Immature natural killer cell (primary cell): ENCODE measurements around the gene CELSR1. TPM values are rescaled to one million over a fixed set of nuclear protein-coding genes. Genes with fewer than 3 reads are reported as not detected.
"Not testable (repeated sequence)": the region's sequence is repeated elsewhere in the genome, so short reads cannot be mapped to it uniquely, and the experiment has no call there.

Source experiments
- DNase-seq, 3 donors: peaks; one replicate each; pipeline ENCODE4 v3.0.0; 2022; ENCODE audit warnings: mixed read lengths in 1 of 3
- H3K27ac Mint-ChIP-seq, 6 donors: one replicate each; pipeline ENCODE4 v1.8.0; 2020; ENCODE audit warnings: mixed read lengths in 6 of 6, mild to moderate bottlenecking in 5 of 6, inconsistent platforms in 4 of 6, moderate library complexity in 3 of 6
- H3K27me3 Mint-ChIP-seq, 3 donors: one replicate each; pipeline ENCODE4 v1.8.0; 2020 to 2021; ENCODE audit warnings: low read depth in 3 of 3, mild to moderate bottlenecking in 3 of 3, mixed read lengths in 3 of 3, moderate library complexity in 3 of 3, inconsistent platforms in 1 of 3
- H3K36me3 Mint-ChIP-seq, 3 donors: one replicate each; pipeline ENCODE4 v1.8.0; 2020; ENCODE audit warnings: mixed read lengths in 3 of 3, inconsistent platforms in 2 of 3, mild to moderate bottlenecking in 2 of 3
- H3K4me1 Mint-ChIP-seq, 2 donors: one replicate each; pipeline ENCODE4 v1.8.0; 2020; ENCODE audit warnings: inconsistent platforms in 2 of 2, mild to moderate bottlenecking in 2 of 2, mixed read lengths in 2 of 2, moderate library complexity in 1 of 2
- H3K4me3 Mint-ChIP-seq, 5 donors: one replicate each; pipeline ENCODE4 v1.8.0; 2020; ENCODE audit warnings: mild to moderate bottlenecking in 5 of 5, mixed read lengths in 5 of 5, inconsistent platforms in 3 of 5, moderate library complexity in 3 of 5
- H3K9me3 Mint-ChIP-seq, 6 donors: one replicate each; pipeline ENCODE4 v1.8.0; 2020; ENCODE audit warnings: mild to moderate bottlenecking in 6 of 6, mixed read lengths in 6 of 6, inconsistent platforms in 4 of 6, moderate library complexity in 3 of 6
- polyA plus RNA-seq, 3 donors: library from polyadenylated mRNA; unstranded; fragments of 300-500 nt; fragmentation: Illumina TruSeq; gene quantifications; one replicate each; pipeline ENCODE4 v1.2.3, GENCODE V29; 2021

CELSR1 gene
- polyA plus RNA-seq, 3 donors from 2014 or later, result 0.24 to 1.6 (median 1.2) TPM

GRCh38 chr22:46409631-46410210, 127.7 kb downstream of the CELSR1 start:
- Mint-ChIP-seq H3K4me1 (peaks cover 0 to 4% of the 10 kb centered on the region in 2 donors), H3K4me3 (no peak overlapping the region), H3K27ac (no peak overlapping the region)

GRCh38 chr22:46408568-46409506, 128.6 kb downstream of the CELSR1 start:
- peaks cover 8 to 13% of the 10 kb centered on the region in 2 donors for H3K4me1 Mint-ChIP-seq
- H3K27me3 Mint-ChIP-seq, result peaks cover 4 to 19% (median 17%) of the 10 kb centered on the region in 3 donors
- no peak overlapping the region for H3K4me3 Mint-ChIP-seq
- H3K27ac Mint-ChIP-seq, result no peak overlapping the region
- no peak for DNase-seq
- no peaks in the 10 kb centered on the region for H3K36me3 Mint-ChIP-seq
- H3K9me3 Mint-ChIP-seq, result peaks cover 0 to 1% (median 0%) of the 10 kb centered on the region in 6 donors

More at GRCh38 chr22:46409631-46410210, 127.7 kb downstream of the CELSR1 start:
- DNase-seq, result no peak
- peaks cover 2 to 17% (median 16%) of the 10 kb centered on the region in 3 donors for H3K27me3 Mint-ChIP-seq
- no peaks in the 10 kb centered on the region for H3K36me3 Mint-ChIP-seq
- H3K9me3 Mint-ChIP-seq, result peaks cover 0 to 1% (median 0%) of the 10 kb centered on the region in 6 donors

- Mint-ChIP-seq H3K27ac (peak overlapping the region in 1 of 6 donors; percentile 49), H3K27me3 (peaks cover 11 to 23% (median 20%) of the 10 kb centered on the region in 3 donors), H3K4me1 (peaks cover 19 to 24% of the 10 kb centered on the region in 2 donors), H3K36me3 (no peaks in the 10 kb centered on the region), H3K9me3 (no peaks in the 10 kb centered on the region), H3K4me3 (peak overlapping the region in 1 of 5 donors; percentile 33)
- no peak for DNase-seq
Measured at GRCh38 chr22:46407748-46408147, 129.7 kb downstream of the CELSR1 start.

- Mint-ChIP-seq H3K4me3 (no peak overlapping the region), H3K9me3 (no peaks in the 10 kb centered on the region), H3K27me3 (peaks cover 15 to 25% (median 20%) of the 10 kb centered on the region in 3 donors), H3K36me3 (no peaks in the 10 kb centered on the region), H3K27ac (no peak overlapping the region), H3K4me1 (peaks cover 27 to 33% of the 10 kb centered on the region in 2 donors)
- no peak for DNase-seq
Measured at GRCh38 chr22:46406791-46407190, 130.6 kb downstream of the CELSR1 start.

- H3K9me3 Mint-ChIP-seq, result no peaks in the 10 kb centered on the region
- no peaks in the 10 kb centered on the region for H3K36me3 Mint-ChIP-seq
- peaks cover 15 to 28% (median 16%) of the 10 kb centered on the region in 3 donors for H3K27me3 Mint-ChIP-seq
- no peak for DNase-seq
- H3K4me3 Mint-ChIP-seq, result no peak overlapping the region
- H3K4me1 Mint-ChIP-seq, result peaks cover 31 to 35% of the 10 kb centered on the region in 2 donors
- H3K27ac Mint-ChIP-seq, result no peak overlapping the region
Measured at GRCh38 chr22:46406349-46406748, 131.1 kb downstream of the CELSR1 start.

- H3K27me3 Mint-ChIP-seq, result peaks cover 15 to 30% (median 16%) of the 10 kb centered on the region in 3 donors
- no peak overlapping the region for H3K4me3 Mint-ChIP-seq
- H3K4me1 Mint-ChIP-seq, result peaks cover 35 to 36% of the 10 kb centered on the region in 2 donors
- no peak for DNase-seq
- H3K36me3 Mint-ChIP-seq, result no peaks in the 10 kb centered on the region
- no peaks in the 10 kb centered on the region for H3K9me3 Mint-ChIP-seq
- no peak overlapping the region for H3K27ac Mint-ChIP-seq
Measured at GRCh38 chr22:46405901-46406300, 131.5 kb downstream of the CELSR1 start.

GRCh38 chr22:46403880-46404279, 133.5 kb downstream of the CELSR1 start:
- Mint-ChIP-seq H3K27ac (peak overlapping the region in 5 of 6 donors; percentile 57 to 86 (median 66)), H3K4me1 (peaks cover 36 to 39% of the 10 kb centered on the region in 2 donors), H3K4me3 (peak overlapping the region; percentile 63 to 76 (median 67)), H3K27me3 (peaks cover 14 to 26% (median 15%) of the 10 kb centered on the region in 3 donors)
- H3K36me3 Mint-ChIP-seq, H3K9me3 Mint-ChIP-seq: not testable (repeated sequence)
- DNase-seq, result peak; percentile 58 to 71 (median 70)

- H3K9me3 Mint-ChIP-seq, result peaks cover 0 to 2% (median 0%) of the 10 kb centered on the region in 6 donors
- H3K27me3 Mint-ChIP-seq, result peaks cover 14 to 27% (median 17%) of the 10 kb centered on the region in 3 donors
- peak; percentile 59 to 68 (median 63) for DNase-seq
- H3K4me1 Mint-ChIP-seq, result peaks cover 36 to 39% of the 10 kb centered on the region in 2 donors
- peak overlapping the region; percentile 48 to 77 (median 71) for H3K27ac Mint-ChIP-seq
- peak overlapping the region; percentile 47 to 77 (median 67) for H3K4me3 Mint-ChIP-seq
- H3K36me3 Mint-ChIP-seq, result no peaks in the 10 kb centered on the region
Measured at GRCh38 chr22:46402505-46402904, 134.9 kb downstream of the CELSR1 start.

GRCh38 chr22:46401370-46401769, 136.1 kb downstream of the CELSR1 start:
- DNase-seq, result no peak
- Mint-ChIP-seq H3K9me3 (peaks cover 0 to 2% (median 0%) of the 10 kb centered on the region in 6 donors), H3K4me1 (peaks cover 36 to 39% of the 10 kb centered on the region in 2 donors), H3K27me3 (peaks cover 14 to 22% (median 20%) of the 10 kb centered on the region in 3 donors), H3K36me3 (no peaks in the 10 kb centered on the region), H3K27ac (no peak overlapping the region), H3K4me3 (peak overlapping the region in 2 of 5 donors; percentile 17 to 18)

- H3K9me3 Mint-ChIP-seq, result peaks cover 0 to 2% (median 0%) of the 10 kb centered on the region in 6 donors
- H3K27ac Mint-ChIP-seq, result no peak overlapping the region
- no peaks in the 10 kb centered on the region for H3K36me3 Mint-ChIP-seq
- DNase-seq, result peak in 1 of 3 donors; percentile 18
- H3K4me3 Mint-ChIP-seq, result no peak overlapping the region
- peaks cover 14 to 25% (median 20%) of the 10 kb centered on the region in 3 donors for H3K27me3 Mint-ChIP-seq
- peaks cover 32 to 34% of the 10 kb centered on the region in 2 donors for H3K4me1 Mint-ChIP-seq
Measured at GRCh38 chr22:46399251-46400024, 138.0 kb downstream of the CELSR1 start.

GRCh38 chr22:46397951-46398350, 139.5 kb downstream of the CELSR1 start:
- DNase-seq, result no peak
- peaks cover 0 to 2% (median 0%) of the 10 kb centered on the region in 6 donors for H3K9me3 Mint-ChIP-seq
- H3K4me3 Mint-ChIP-seq, result no peak overlapping the region
- H3K36me3 Mint-ChIP-seq, result peaks cover 0 to 5% (median 0%) of the 10 kb centered on the region in 3 donors
- peaks cover 19 to 24% of the 10 kb centered on the region in 2 donors for H3K4me1 Mint-ChIP-seq
- no peak overlapping the region for H3K27ac Mint-ChIP-seq
- peaks cover 9 to 18% (median 11%) of the 10 kb centered on the region in 3 donors for H3K27me3 Mint-ChIP-seq

- Mint-ChIP-seq H3K4me3 (no peak overlapping the region), H3K9me3 (peaks cover 0 to 2% (median 0%) of the 10 kb centered on the region in 6 donors), H3K27ac (no peak overlapping the region), H3K27me3 (peaks cover 6 to 14% (median 7%) of the 10 kb centered on the region in 3 donors), H3K4me1 (peaks cover 15 to 20% of the 10 kb centered on the region in 2 donors), H3K36me3 (peaks cover 0 to 5% (median 0%) of the 10 kb centered on the region in 3 donors)
- no peak for DNase-seq
Measured at GRCh38 chr22:46397514-46397913, 139.9 kb downstream of the CELSR1 start.

- H3K27ac Mint-ChIP-seq, H3K9me3 Mint-ChIP-seq: not testable (repeated sequence)
Measured at GRCh38 chr22:46397049-46397448, 140.4 kb downstream of the CELSR1 start.

More at GRCh38 chr22:46397049-46397448, 140.4 kb downstream of the CELSR1 start:
- H3K4me3 Mint-ChIP-seq, H3K36me3 Mint-ChIP-seq, DNase-seq: not testable (repeated sequence)
- peaks cover 5 to 12% (median 6%) of the 10 kb centered on the region in 3 donors for H3K27me3 Mint-ChIP-seq
- H3K4me1 Mint-ChIP-seq, result peaks cover 10 to 15% of the 10 kb centered on the region in 2 donors
